ENCODE data around the gene RAD9A. TPM values are rescaled to one million over a fixed set of nuclear protein-coding genes. Genes with fewer than 3 reads are reported as not detected.
A peak's percentile ranks its signal among the peaks of the same experiment; 100 is the strongest.
"Not testable (repeated sequence)": the region's sequence is repeated elsewhere in the genome, so short reads cannot be mapped to it uniquely, and the experiment has no call there.

The RAD9A gene
- total RNA-seq, 1 donor from 2014 or later = 18.5 TPM

GRCh38 chr11:67423466-67423865 lies 31.7 kb downstream of the RAD9A start:
- H3K4me1 Mint-ChIP-seq (ENCODE audit: unreplicated experiment) = peaks cover 13% of the 10 kb centered on the region
- H3K27me3 Mint-ChIP-seq (ENCODE audit: unreplicated experiment) = no peaks in the 10 kb centered on the region
- H3K27ac Mint-ChIP-seq (ENCODE audit: unreplicated experiment) = no peak overlapping the region
- H3K4me3 Mint-ChIP-seq (ENCODE audit: unreplicated experiment) = no peak overlapping the region
- no peaks in the 10 kb centered on the region for H3K36me3 Mint-ChIP-seq (ENCODE audit: unreplicated experiment)
- no peaks in the 10 kb centered on the region for H3K9me3 Mint-ChIP-seq (ENCODE audit: unreplicated experiment)
- no peak for DNase-seq (ENCODE audit: extremely low spot score, unreplicated experiment)
- TF ChIP-seq, protein P1, sequence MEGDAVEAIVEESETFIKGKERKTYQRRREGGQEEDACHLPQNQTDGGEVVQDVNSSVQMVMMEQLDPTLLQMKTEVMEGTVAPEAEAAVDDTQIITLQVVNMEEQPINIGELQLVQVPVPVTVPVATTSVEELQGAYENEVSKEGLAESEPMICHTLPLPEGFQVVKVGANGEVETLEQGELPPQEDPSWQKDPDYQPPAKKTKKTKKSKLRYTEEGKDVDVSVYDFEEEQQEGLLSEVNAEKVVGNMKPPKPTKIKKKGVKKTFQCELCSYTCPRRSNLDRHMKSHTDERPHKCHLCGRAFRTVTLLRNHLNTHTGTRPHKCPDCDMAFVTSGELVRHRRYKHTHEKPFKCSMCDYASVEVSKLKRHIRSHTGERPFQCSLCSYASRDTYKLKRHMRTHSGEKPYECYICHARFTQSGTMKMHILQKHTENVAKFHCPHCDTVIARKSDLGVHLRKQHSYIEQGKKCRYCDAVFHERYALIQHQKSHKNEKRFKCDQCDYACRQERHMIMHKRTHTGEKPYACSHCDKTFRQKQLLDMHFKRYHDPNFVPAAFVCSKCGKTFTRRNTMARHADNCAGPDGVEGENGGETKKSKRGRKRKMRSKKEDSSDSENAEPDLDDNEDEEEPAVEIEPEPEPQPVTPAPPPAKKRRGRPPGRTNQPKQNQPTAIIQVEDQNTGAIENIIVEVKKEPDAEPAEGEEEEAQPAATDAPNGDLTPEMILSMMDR (IDR thresholded peaks at IDR 0.05) = no peak

GRCh38 chr11:67423891-67424613 lies 32.3 kb downstream of the RAD9A start:
- no peak for DNase-seq (ENCODE audit: extremely low spot score, unreplicated experiment)
- no peak overlapping the region for H3K4me3 Mint-ChIP-seq (ENCODE audit: unreplicated experiment)
- TF ChIP-seq, protein P1 (IDR thresholded peaks at IDR 0.05) = no peak
- H3K36me3 Mint-ChIP-seq (ENCODE audit: unreplicated experiment) = no peaks in the 10 kb centered on the region
- H3K27me3 Mint-ChIP-seq (ENCODE audit: unreplicated experiment) = no peaks in the 10 kb centered on the region
- no peak overlapping the region for H3K27ac Mint-ChIP-seq (ENCODE audit: unreplicated experiment)
- peaks cover 13% of the 10 kb centered on the region for H3K4me1 Mint-ChIP-seq (ENCODE audit: unreplicated experiment)
- no peaks in the 10 kb centered on the region for H3K9me3 Mint-ChIP-seq (ENCODE audit: unreplicated experiment)

DNA sequence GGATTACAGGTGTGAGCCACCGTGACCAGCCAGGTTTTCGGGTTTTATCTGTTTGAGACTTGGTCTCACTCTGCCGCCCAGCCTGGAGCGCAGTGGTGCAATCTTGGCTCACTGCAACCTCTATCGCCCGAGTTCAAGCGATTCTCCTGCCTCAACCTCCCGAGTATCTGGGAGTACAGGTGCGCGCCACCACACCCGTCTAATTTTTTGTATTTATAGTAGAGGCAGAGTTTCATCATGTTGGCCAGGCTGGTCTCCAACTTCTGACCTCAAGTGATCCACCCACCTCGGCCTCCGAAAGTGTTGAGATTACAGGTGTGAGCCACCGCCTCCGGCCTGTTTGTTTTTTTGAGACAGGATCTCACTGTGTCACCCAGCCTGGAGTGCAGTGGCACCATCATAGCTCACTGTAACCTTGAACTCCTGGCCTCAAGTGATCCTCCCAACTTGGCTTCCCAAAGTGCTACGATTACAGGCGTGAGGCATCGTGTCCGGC lies 35.6 kb downstream of the RAD9A start:
- peak overlapping the region; percentile 88 for H3K27ac Mint-ChIP-seq (ENCODE audit: unreplicated experiment)
- H3K9me3 Mint-ChIP-seq (ENCODE audit: unreplicated experiment); DNase-seq (ENCODE audit: extremely low spot score, unreplicated experiment); H3K4me1 Mint-ChIP-seq (ENCODE audit: unreplicated experiment); H3K27me3 Mint-ChIP-seq (ENCODE audit: unreplicated experiment); H3K36me3 Mint-ChIP-seq (ENCODE audit: unreplicated experiment): not testable (repeated sequence)
- H3K4me3 Mint-ChIP-seq (ENCODE audit: unreplicated experiment) = peak overlapping the region; percentile 90

DNA sequence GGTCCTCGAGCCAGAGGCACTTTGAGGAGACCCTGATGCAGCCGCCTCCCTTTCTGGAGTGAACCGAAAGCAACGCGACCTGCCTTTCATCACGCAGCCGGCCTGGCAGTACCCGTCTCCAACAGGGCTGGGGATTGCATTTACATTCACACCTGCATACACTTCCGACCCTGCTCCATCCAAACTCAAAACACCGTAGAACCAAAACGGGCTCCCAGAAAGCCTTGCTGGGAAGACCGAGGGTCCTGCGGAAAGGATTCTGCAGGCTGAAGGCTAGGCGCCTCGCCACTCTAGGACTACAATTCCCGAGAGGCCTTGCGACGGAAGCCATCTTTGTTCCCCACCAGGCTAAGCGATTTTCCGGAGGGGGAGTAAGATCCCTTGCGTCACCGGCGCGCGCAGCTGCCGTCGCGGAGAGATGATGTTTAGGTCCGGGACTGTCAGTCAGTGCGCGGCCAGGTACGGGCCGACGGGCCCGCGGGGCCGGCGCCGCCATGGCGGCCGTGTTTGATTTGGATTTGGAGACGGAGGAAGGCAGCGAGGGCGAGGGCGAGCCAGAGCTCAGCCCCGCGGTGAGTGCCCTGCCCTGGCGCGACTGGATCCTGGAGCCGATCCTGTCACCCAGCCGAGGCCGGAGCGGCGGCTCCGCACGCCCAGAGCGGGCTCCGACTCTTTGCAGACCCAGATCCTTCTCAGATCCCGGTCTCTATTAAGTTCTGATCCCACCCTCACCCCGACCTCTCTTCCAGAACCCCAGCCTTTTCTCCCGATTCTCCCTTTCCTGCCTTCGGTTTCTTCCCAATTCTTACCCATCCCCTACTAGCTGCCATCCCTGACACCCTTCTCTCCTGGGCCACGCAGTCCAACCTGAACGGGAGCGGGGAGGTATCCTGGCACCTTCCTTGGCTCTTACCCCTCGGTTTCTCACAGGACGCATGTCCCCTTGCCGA lies 36.5 kb downstream of the RAD9A start, which contains the start of gene RPS6KB2:
Gene RPS6KB2, plus strand, starts transcription at position 443 of the 950 bp plus-strand sequence. Its CDS starts 52 bp downstream, at position 495.
- peak; percentile 99 for DNase-seq (ENCODE audit: extremely low spot score, unreplicated experiment)
- H3K4me3 Mint-ChIP-seq (ENCODE audit: unreplicated experiment) = peak within 1 kb of the TSS; percentile 90
- peak within 1 kb of the TSS; percentile 88 for H3K27ac Mint-ChIP-seq (ENCODE audit: unreplicated experiment)

GRCh38 chr11:67429038-67429668 lies 37.4 kb downstream of the RAD9A start:
- TF ChIP-seq, protein P1 (IDR thresholded peaks at IDR 0.05) = no peak
- Mint-ChIP-seq H3K27ac (ENCODE audit: unreplicated experiment) (peak overlapping the region; percentile 88), H3K4me1 (ENCODE audit: unreplicated experiment) (peaks cover 5% of the 10 kb centered on the region), H3K4me3 (ENCODE audit: unreplicated experiment) (peak overlapping the region; percentile 90), H3K36me3 (ENCODE audit: unreplicated experiment) (peaks cover 7% of the 10 kb centered on the region), H3K27me3 (ENCODE audit: unreplicated experiment) (no peaks in the 10 kb centered on the region), H3K9me3 (ENCODE audit: unreplicated experiment) (no peaks in the 10 kb centered on the region)
- no peak for DNase-seq (ENCODE audit: extremely low spot score, unreplicated experiment)

More for the DNA sequence above, 36.5 kb downstream of the RAD9A start, which contains the start of gene RPS6KB2:
- TF ChIP-seq, protein P1 (IDR thresholded peaks at IDR 0.05) = no peak
- Mint-ChIP-seq H3K36me3 (ENCODE audit: unreplicated experiment) (peaks cover 7% of the 10 kb centered on the region), H3K9me3 (ENCODE audit: unreplicated experiment) (no peaks in the 10 kb centered on the region), H3K4me1 (ENCODE audit: unreplicated experiment) (peaks cover 5% of the 10 kb centered on the region), H3K27me3 (ENCODE audit: unreplicated experiment) (no peaks in the 10 kb centered on the region)

Measured in osteocyte (in vitro differentiated cells).